ENCODE measurements around the gene PLBD2.

Gene PLBD2

GRCh38 chr12:113396200-113396599, 37.8 kb downstream of the PLBD2 start:
- DNase-seq (ENCODE audit: low spot score): no peak

- no peak for DNase-seq (ENCODE audit: low spot score)
Measured at GRCh38 chr12:113396828-113397496, 38.6 kb downstream of the PLBD2 start.

- DNase-seq (ENCODE audit: low spot score): no peak
Measured at GRCh38 chr12:113397497-113398197, 39.3 kb downstream of the PLBD2 start.

GRCh38 chr12:113398346-113399290, 40.2 kb downstream of the PLBD2 start:
- DNase-seq (ENCODE audit: low spot score): no peak

- no peak for DNase-seq (ENCODE audit: low spot score)
Measured at GRCh38 chr12:113399490-113399889, 41.1 kb downstream of the PLBD2 start.

GRCh38 chr12:113400362-113400761, 42.0 kb downstream of the PLBD2 start:
- no peak for DNase-seq (ENCODE audit: low spot score)

GRCh38 chr12:113401066-113402000, 42.9 kb downstream of the PLBD2 start:
- no peak for DNase-seq (ENCODE audit: low spot score)

GRCh38 chr12:113402586-113403260, 44.3 kb downstream of the PLBD2 start:
- DNase-seq (ENCODE audit: low spot score): no peak

GRCh38 chr12:113403435-113404415, 45.3 kb downstream of the PLBD2 start, which contains the start of gene SDS:
SDS (minus strand) TSS chr12:113403887; CDS start chr12:113399708, 4,179 bp downstream.
- no peak for DNase-seq (ENCODE audit: low spot score)

GRCh38 chr12:113405694-113406093, 47.3 kb downstream of the PLBD2 start:
- no peak for DNase-seq (ENCODE audit: low spot score)

- no peak for DNase-seq (ENCODE audit: low spot score)
Measured at GRCh38 chr12:113407931-113408600, 49.7 kb downstream of the PLBD2 start.

- DNase-seq (ENCODE audit: low spot score): no peak
Measured at GRCh38 chr12:113408756-113409298, 50.4 kb downstream of the PLBD2 start.

- no peak for DNase-seq (ENCODE audit: low spot score)
Measured at GRCh38 chr12:113409462-113410124, 51.2 kb downstream of the PLBD2 start.

GRCh38 chr12:113413488-113413939, 55.1 kb downstream of the PLBD2 start:
- no peak for DNase-seq (ENCODE audit: low spot score)

GRCh38 chr12:113414519-113415038, 56.2 kb downstream of the PLBD2 start:
- DNase-seq (ENCODE audit: low spot score): no peak

- no peak for DNase-seq (ENCODE audit: low spot score)
Measured at GRCh38 chr12:113416091-113416754, 57.8 kb downstream of the PLBD2 start.

GRCh38 chr12:113418213-113418879, 60.0 kb downstream of the PLBD2 start:
- no peak for DNase-seq (ENCODE audit: low spot score)

Measured in SW480 (cell line).